NAMALWA (cell line): ENCODE data around the gene MRAP.
"Not testable (repeated sequence)": the region's sequence is repeated elsewhere in the genome, so short reads cannot be mapped to it uniquely, and the experiment has no call there.

Experiments used
- DNase-seq: peaks from one replicate; pipeline ENCODE4 v3.0.0-alpha.2; 2015; ENCODE audit warnings: low spot score

The MRAP gene

GRCh38 chr21:32298658-32299081 lies at the start of gene MRAP:
Gene MRAP (plus strand): TSS chr21:32298855. CDS start chr21:32298972, 117 bp downstream.
- DNase-seq: no peak

- DNase-seq: no peak
Measured at GRCh38 chr21:32249511-32250280, 49.0 kb upstream of the MRAP start.

- DNase-seq: no peak
Measured at GRCh38 chr21:32252136-32252535, 46.5 kb upstream of the MRAP start.

GRCh38 chr21:32253215-32253641 lies 45.4 kb upstream of the MRAP start:
- no peak for DNase-seq

GRCh38 chr21:32256251-32256650 lies 42.4 kb upstream of the MRAP start:
- DNase-seq: no peak

DNA sequence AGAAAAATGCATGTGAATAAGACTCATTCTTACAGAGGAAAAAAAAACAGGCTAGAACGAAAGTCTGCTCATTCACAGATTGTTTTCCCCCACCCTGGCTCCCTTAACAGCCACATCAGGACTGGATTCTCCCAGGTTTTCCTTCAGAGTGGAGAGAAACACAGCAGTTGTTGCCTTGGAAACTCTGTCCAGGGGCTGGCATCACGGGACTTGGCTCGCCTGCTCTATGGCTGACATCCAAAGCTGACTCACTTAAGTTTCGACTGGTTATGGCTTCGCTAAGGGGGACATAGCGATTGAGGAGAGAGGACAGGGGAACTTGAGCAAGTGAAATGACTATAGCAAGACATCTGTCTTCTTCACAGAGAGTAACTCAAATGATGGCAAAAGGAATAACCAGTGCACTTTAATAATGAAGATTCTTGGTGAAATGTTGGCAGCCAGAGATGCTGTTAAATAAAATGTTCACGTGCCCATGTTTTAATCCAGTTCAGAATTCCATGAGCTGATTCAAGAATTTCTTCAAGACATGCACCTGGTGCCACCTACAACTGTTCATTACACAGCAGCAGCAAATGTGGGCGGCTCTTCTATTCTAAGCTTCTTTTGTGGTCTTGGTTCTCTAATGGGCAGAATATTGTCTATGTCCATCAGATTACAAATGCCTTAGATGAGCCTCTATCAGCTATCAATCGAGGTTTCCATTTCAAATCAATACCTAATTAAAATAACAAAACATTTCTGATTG lies 41.6 kb upstream of the MRAP start:
- no peak for DNase-seq

DNA sequence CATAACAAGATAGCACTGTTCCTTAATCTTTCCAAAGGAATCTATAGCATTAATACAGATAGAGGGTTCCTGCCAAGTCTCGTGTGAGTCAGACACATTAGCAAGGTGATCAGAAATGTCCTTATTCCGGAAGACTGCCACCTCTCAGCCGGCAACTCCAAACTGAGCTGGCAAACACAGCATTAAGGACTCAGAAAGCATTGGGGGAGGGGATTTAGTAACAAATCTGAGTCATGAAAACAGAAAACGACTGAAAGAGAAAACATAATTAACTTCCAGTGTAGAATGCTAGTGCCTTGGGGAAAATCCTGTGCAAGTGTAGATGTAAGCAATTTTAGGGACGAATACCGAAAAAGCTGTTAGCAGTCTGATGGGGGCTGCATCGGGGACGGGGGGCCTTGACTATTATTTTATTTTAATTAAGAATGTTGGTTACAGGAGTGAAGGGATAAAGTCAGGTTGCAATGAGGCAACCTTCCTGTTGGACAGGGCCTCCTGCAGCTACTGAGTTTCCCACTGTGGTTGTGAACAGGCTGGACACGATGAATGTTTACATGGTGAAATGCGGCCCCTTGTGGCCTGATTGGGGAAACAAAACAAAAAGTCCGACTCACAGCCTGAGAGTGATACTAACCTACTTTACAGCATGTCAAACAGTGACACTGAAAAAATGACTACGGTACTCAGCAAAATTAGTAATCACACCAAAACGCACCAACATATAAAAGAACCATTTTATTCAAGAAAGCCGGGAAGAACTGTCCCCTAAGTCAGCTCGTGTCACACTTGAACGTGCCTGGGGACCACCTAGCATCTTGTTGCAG lies 40.5 kb upstream of the MRAP start:
- peak; percentile 82 for DNase-seq

GRCh38 chr21:32258786-32259048 lies 39.9 kb upstream of the MRAP start:
- DNase-seq: not testable (repeated sequence)

- no peak for DNase-seq
Measured at GRCh38 chr21:32260130-32260529, 38.5 kb upstream of the MRAP start.

DNA sequence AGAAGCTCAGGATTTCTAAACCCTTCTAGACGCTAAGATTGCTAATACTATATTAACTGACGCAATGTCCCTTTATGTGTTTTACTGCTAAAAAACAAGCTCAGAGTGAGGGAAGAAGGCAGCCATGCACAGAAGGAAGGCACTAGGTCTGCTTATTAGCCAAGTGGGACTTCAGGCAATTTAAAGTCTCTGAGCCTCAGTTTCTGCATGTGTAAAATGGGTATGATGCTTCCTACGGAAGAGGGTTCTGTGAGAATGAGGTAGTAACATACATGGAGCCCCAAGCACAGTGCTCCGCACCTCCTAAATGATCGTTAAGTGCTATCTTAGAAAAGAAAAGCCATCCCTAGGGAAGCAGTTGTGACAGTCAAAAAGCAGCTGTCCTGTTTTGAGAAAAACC lies 36.7 kb upstream of the MRAP start:
- no peak for DNase-seq

GRCh38 chr21:32265321-32265720 lies 33.3 kb upstream of the MRAP start:
- not testable (repeated sequence) for DNase-seq

DNA sequence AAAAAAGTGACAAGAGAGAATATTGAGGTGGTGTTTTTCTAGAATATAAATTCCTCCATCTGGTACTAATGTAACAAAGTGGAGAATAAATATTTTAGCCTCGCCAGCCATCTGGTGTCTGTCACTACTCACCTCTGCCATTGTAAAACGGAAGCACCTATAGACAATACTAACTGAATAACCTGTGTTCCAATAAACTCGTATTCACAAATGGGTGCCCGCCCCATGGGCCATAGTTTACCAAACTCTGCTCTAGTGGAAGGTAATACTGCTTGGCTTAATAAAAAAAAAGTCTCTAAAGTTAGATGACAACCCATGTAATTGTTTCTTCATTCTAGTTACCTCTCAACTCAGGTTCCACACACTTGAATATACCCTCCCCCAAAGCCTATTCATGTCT lies 27.9 kb upstream of the MRAP start:
- no peak for DNase-seq

DNA sequence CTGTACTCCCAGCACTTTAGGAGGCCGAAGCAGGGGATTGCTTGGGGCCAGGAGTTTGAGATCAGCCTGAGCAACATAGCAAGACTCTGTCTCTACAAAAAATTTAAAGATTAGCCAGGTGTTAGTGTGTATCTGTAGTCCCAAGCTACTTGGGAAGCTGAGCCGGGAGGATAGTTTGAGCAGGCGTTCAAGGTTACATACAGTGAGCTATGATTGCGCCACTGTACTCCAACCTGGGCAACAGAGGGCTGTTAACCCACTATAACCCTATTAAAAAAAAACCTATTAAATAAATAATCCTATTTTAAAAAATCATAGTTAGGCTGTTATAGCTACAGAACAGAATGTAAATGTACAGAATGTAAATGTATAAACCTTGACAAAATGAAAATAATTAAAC lies 22.0 kb upstream of the MRAP start:
- DNase-seq: no peak

GRCh38 chr21:32278103-32278502 lies 20.6 kb upstream of the MRAP start:
- DNase-seq: peak; percentile 30

DNA sequence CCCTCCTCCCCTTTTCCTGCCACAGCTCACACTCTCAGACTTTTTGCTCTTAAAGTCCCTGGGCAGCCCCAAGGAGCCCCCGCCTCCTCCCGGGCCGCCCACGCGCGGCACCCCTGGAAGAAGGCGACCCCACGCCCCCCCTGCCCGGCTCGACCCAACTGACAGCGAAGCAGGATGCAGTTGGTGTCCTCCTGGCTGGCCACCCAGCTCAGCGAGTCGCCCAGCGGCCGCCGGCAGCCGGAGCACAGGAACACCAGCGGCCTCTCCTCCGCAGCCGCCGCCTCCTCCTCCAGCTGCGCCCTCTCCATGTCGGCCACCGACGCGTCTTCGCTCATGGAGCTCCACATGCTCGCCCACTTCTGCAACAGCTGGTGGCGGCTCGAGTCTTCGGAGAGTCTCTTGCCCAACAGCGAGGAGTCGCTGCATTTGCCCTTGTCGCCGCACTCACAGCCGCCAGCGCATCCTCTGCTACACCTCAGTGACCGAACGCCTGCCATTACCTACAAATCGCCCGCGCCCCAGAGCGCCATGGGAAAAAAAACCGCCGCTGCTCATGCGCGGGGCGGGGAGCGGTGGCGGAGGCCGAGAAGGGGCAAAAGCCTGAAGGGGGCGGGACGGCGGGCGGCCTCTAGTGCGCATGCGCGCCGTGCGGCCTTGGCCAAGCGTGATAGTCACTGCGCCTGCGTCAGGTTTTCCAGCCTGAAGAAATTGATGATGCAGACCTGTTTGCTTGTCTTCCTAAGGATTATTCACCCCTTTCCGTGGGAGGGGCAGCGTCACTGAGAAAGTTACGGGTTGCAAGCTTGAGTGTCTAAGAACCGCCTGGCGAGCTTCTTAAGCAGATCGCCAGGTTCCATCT lies 19.9 kb upstream of the MRAP start, which contains the start of gene MIS18A:
Gene MIS18A, minus strand, starts transcription at position 532 of the 859 bp plus-strand sequence. Its CDS starts 35 bp downstream, at position 497.
- DNase-seq: peak; percentile 97

DNA sequence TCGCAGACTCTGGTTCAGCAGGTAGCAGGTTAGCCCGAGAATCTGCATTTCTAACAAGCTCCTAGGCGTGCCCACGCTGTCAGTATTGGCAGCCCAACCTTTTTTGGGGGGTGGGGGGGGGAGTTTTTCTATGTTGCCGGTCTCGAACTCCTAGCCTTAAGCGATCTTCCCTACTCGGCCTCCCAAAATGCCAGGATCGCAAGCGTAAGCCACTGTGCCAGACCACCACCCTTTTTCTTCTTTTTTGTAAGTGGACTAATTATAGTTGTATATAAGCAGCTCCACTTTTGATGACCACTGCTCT lies 19.3 kb upstream of the MRAP start:
- no peak for DNase-seq

DNA sequence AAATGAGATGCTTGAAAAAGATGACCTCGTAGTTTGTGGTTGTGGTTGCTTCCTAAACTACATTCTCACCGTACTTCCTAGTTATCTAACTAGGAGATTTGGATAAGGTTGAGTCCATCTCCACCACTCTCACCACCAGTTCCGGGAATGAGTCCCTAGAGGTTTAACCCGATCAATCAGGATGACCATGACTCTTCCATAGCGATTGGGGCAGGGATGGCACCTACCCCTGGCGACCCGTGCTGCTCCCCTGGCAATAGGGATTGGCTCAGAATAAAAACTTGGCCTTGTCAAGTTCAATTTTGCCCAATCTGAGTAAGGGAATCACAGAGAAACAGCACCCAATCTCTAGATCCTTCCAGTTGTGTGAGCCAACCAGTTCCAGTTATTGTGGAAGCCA lies 17.1 kb upstream of the MRAP start:
- DNase-seq: no peak

DNA sequence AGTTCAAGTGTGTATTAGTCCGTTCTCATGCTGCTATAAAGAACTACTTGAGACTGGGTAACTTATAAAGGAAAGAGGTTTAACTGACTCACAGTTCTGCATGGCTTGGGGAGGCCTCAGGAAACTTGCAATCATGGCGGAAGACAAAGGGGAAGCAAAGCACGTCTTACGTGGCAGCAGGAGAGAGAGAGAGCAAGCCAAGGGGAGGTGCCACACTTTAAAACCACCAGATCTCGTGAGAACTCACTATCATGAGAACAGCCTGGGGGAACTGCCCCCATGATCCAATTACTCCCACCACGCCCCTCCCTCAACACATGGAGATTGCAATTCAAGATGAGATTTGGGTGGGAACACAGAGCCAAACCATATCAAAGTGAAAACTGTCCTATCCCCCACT lies 15.7 kb upstream of the MRAP start:
- DNase-seq: no peak

DNA sequence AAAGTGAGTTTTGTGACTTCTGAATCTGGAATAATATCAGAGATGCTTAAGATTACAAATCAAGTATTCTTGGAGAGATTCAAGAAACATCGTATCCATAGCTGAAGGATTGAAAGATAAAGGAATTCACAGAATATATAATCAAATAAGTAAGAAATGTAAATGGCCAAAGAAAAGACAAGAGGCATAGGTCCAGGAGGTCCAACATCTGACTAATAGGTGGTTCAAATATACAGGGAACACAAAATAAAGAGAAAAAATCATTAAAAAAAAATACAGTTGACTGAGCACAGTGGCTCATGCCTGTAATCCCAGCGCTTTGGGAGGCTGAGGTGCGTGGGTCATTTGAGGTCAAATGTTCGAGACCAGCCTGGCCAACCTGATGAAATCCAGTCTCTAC lies 13.2 kb upstream of the MRAP start:
- DNase-seq: no peak

DNA sequence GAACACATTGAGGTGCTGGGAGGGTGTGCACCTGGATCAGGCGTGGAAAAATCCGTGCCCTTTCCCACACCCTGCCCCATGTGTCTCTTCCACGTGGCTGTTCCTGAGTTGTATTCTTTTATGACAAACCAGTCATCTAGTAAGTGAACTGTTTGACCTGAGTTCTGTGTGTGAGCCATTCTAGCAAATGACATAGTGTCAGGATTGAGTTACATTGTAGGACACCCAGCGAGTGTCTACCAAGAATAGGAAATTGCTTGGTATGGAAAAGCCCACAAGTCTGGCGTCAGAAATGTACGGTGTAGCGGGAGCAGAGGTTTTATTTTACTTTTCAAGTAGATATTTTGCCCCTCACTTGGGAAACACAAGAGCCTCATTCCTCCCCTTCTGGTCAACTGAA lies 1.2 kb upstream of the MRAP start:
- no peak for DNase-seq

GRCh38 chr21:32298148-32298559 lies 501 bp upstream of the MRAP start:
- no peak for DNase-seq

- no peak for DNase-seq
Measured at GRCh38 chr21:32299695-32300094, 1.0 kb downstream of the MRAP start.
